Measurements from ENCODE around the gene BAHCC1.

BAHCC1 gene

DNA sequence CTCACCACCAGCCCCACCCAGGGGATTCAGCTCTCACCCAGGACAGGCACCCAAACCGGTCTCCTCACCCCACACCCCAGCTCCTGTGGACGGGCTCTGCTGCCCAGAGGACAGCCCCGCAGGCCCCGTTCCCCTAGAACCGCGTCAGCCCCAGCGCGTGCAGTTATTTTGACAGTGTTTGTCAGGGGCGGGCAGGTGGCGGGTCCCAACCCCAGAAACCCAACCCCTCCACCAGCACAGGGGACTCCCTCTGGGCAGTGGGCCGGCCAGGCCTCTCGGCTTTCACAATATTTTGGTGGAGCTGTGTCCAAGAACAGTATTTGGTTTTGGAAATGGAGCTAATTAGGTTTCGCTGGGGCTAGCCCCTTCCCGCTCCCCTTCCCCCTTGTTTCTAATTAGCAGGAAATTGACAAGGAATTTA, 44.8 kb downstream of the BAHCC1 start:
- Histone ChIP-seq H3F3A (ENCODE audit: control insufficient read depth, insufficient read depth) (no peaks in the 10 kb centered on the region), H3K9me3 (ENCODE audit: control insufficient read depth, insufficient read depth, low read length) (no peaks in the 10 kb centered on the region), H3K27me3 (ENCODE audit: control insufficient read depth, low read length) (no peaks in the 10 kb centered on the region), H3K4me2 (ENCODE audit: low read length) (no peak overlapping the region), H3K27ac (ENCODE audit: low read depth, low read length) (no peak overlapping the region), H3K4me3 (ENCODE audit: low read length) (no peak overlapping the region), H3K79me2 (ENCODE audit: control insufficient read depth, low read length) (no peaks in the 10 kb centered on the region), H3K36me3 (ENCODE audit: control insufficient read depth, low read length) (no peaks in the 10 kb centered on the region), H3K4me1 (ENCODE audit: control insufficient read depth, low read length) (no peaks in the 10 kb centered on the region), H4K20me1 (ENCODE audit: control insufficient read depth, insufficient read depth, low read depth, low read length) (no peaks in the 10 kb centered on the region), H3K9me2 (replicated peaks; ENCODE audit: control insufficient read depth, low read length) (no peaks in the 10 kb centered on the region)
- TF ChIP-seq EZH2phosphoT487 (IDR thresholded peaks at IDR 0.05; ENCODE audit: borderline replicate concordance, low read length), result no peak
- TF ChIP-seq, protein P1, sequence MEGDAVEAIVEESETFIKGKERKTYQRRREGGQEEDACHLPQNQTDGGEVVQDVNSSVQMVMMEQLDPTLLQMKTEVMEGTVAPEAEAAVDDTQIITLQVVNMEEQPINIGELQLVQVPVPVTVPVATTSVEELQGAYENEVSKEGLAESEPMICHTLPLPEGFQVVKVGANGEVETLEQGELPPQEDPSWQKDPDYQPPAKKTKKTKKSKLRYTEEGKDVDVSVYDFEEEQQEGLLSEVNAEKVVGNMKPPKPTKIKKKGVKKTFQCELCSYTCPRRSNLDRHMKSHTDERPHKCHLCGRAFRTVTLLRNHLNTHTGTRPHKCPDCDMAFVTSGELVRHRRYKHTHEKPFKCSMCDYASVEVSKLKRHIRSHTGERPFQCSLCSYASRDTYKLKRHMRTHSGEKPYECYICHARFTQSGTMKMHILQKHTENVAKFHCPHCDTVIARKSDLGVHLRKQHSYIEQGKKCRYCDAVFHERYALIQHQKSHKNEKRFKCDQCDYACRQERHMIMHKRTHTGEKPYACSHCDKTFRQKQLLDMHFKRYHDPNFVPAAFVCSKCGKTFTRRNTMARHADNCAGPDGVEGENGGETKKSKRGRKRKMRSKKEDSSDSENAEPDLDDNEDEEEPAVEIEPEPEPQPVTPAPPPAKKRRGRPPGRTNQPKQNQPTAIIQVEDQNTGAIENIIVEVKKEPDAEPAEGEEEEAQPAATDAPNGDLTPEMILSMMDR (IDR thresholded peaks at IDR 0.05; ENCODE audit: low read depth, low read length, poor library complexity, severe bottlenecking), result no peak

GRCh38 chr17:81440511-81441244, 45.4 kb downstream of the BAHCC1 start:
- TF ChIP-seq EZH2phosphoT487 (IDR thresholded peaks at IDR 0.05; ENCODE audit: borderline replicate concordance, low read length), result no peak
- TF ChIP-seq, protein P1 (IDR thresholded peaks at IDR 0.05; ENCODE audit: low read depth, low read length, poor library complexity, severe bottlenecking), result peak; percentile 82
- H3K9me3 ChIP-seq (ENCODE audit: control insufficient read depth, insufficient read depth, low read length), result no peaks in the 10 kb centered on the region
- no peaks in the 10 kb centered on the region for H3F3A ChIP-seq (ENCODE audit: control insufficient read depth, insufficient read depth)
- no peaks in the 10 kb centered on the region for H3K27me3 ChIP-seq (ENCODE audit: control insufficient read depth, low read length)
- no peak overlapping the region for H3K27ac ChIP-seq (ENCODE audit: low read depth, low read length)
- no peaks in the 10 kb centered on the region for H3K9me2 ChIP-seq (replicated peaks; ENCODE audit: control insufficient read depth, low read length)
- no peaks in the 10 kb centered on the region for H3K36me3 ChIP-seq (ENCODE audit: control insufficient read depth, low read length)
- H4K20me1 ChIP-seq (ENCODE audit: control insufficient read depth, insufficient read depth, low read depth, low read length), result no peaks in the 10 kb centered on the region
- no peak overlapping the region for H3K4me2 ChIP-seq (ENCODE audit: low read length)
- no peaks in the 10 kb centered on the region for H3K79me2 ChIP-seq (ENCODE audit: control insufficient read depth, low read length)
- H3K4me3 ChIP-seq (ENCODE audit: low read length), result no peak overlapping the region
- H3K4me1 ChIP-seq (ENCODE audit: control insufficient read depth, low read length), result no peaks in the 10 kb centered on the region

DNA sequence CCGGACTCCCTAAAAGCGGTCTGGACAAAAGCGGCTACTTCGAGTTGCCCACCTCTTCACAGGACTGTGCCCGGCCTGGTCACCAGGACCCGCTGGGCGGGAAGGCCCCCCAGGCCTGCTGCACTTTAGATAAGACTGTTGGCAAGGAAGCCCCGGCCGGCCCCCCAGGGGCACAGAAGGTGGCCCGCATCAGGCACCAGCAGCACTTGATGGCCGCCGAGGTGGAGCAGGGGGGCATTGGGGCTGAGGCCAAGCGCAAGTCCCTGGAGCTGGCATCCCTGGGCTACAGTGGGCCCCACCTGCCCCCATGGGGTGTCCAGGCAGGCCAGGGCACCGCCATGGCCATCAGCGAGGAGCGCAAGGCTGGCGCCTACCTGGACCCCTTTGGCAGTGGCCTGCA, 47.5 kb downstream of the BAHCC1 start:
- Histone ChIP-seq H4K20me1 (ENCODE audit: control insufficient read depth, insufficient read depth, low read depth, low read length) (no peaks in the 10 kb centered on the region), H3K4me1 (ENCODE audit: control insufficient read depth, low read length) (no peaks in the 10 kb centered on the region), H3K27me3 (ENCODE audit: control insufficient read depth, low read length) (no peaks in the 10 kb centered on the region), H3K27ac (ENCODE audit: low read depth, low read length) (no peak overlapping the region), H3F3A (ENCODE audit: control insufficient read depth, insufficient read depth) (no peaks in the 10 kb centered on the region), H3K9me3 (ENCODE audit: control insufficient read depth, insufficient read depth, low read length) (no peaks in the 10 kb centered on the region), H3K36me3 (ENCODE audit: control insufficient read depth, low read length) (no peaks in the 10 kb centered on the region), H3K4me2 (ENCODE audit: low read length) (no peak overlapping the region), H3K4me3 (ENCODE audit: low read length) (no peak overlapping the region), H3K9me2 (replicated peaks; ENCODE audit: control insufficient read depth, low read length) (no peaks in the 10 kb centered on the region), H3K79me2 (ENCODE audit: control insufficient read depth, low read length) (no peaks in the 10 kb centered on the region)
- TF ChIP-seq, protein P1 (IDR thresholded peaks at IDR 0.05; ENCODE audit: low read depth, low read length, poor library complexity, severe bottlenecking), result no peak
- TF ChIP-seq EZH2phosphoT487 (IDR thresholded peaks at IDR 0.05; ENCODE audit: borderline replicate concordance, low read length), result no peak
